IMR-90 (cell line): ENCODE measurements around the gene SRP19. TPM values are rescaled to one million over a fixed set of nuclear protein-coding genes. Genes with fewer than 3 reads are reported as not detected.

Source experiments
- ATAC-seq: fragments of 200-7000 bp; cut with Tn5 transposase; 2 replicates; pipeline ENCODE4 v1.9.1; 2020; ENCODE audit warnings: low read depth, mild to moderate bottlenecking, moderate library complexity
- BruUV-seq: library from RNA; stranded (reverse); fragments of 400-500 nt; replicated peaks from 2 replicates; lab custom pipeline; 2021; lab: Mats Ljungman, UMichigan
- CTCF ChIA-PET: fragments of 300-600 bp; formaldehyde crosslinking; extraction: SDS; loops from one replicate; lab custom pipeline; 2021; ENCODE audit warnings: antibody characterized with exemption; lab: Yijun Ruan, JAX
- POLR2A ChIA-PET: fragments of 300-600 bp; sonication (Branson Sonifier 250); formaldehyde crosslinking; loops from one replicate; lab custom pipeline; 2022; ENCODE audit warnings: antibody characterized with exemption; ENCODE audit not compliant: unreplicated experiment; lab: Charles Lee
- DNase-seq: peaks from one replicate; pipeline ENCODE4 v3.0.0; 2013
- H2AFZ ChIP-seq: replicated peaks from 2 replicates; pipeline ENCODE3; 2013; ENCODE audit warnings: low read length, mild to moderate bottlenecking; ENCODE audit not compliant: poor library complexity
- H2AK5ac ChIP-seq: 2 replicates; pipeline ENCODE4 v1.6.1; 2013; ENCODE audit warnings: low read depth, low read length, inconsistent platforms
- H2AK9ac ChIP-seq: replicated peaks from 2 replicates; pipeline ENCODE3; 2013; ENCODE audit warnings: mild to moderate bottlenecking, low read depth, low read length, moderate library complexity; ENCODE audit not compliant: poor library complexity
- H2BK120ac ChIP-seq: 2 replicates; pipeline ENCODE4 v1.6.1; 2013; ENCODE audit warnings: low read depth, low read length, inconsistent platforms
- H2BK15ac ChIP-seq: 3 replicates; pipeline ENCODE4 v1.6.1; 2013; ENCODE audit warnings: low read depth, low read length, inconsistent platforms
- H2BK20ac ChIP-seq: 2 replicates; pipeline ENCODE4 v1.6.1; 2013; ENCODE audit warnings: low read depth, mild to moderate bottlenecking, inconsistent platforms, low read length, moderate library complexity
- H2BK5ac ChIP-seq: 2 replicates; pipeline ENCODE4 v1.6.1; 2013; ENCODE audit warnings: mild to moderate bottlenecking, low read depth, low read length, inconsistent platforms; ENCODE audit not compliant: poor library complexity, severe bottlenecking
- H3K14ac ChIP-seq: replicated peaks from 2 replicates; pipeline ENCODE4 v1.6.1; 2013; ENCODE audit warnings: low read depth, low read length, inconsistent platforms
- H3K18ac ChIP-seq: 2 replicates; pipeline ENCODE4 v1.6.1; 2013; ENCODE audit warnings: low read depth, low read length, control low read depth
- H3K23ac ChIP-seq: 2 replicates; pipeline ENCODE4 v1.6.1; 2013; ENCODE audit warnings: low read depth, low read length, inconsistent platforms
- H3K27ac ChIP-seq: 2 replicates; pipeline ENCODE4 v1.5.1; 2013; ENCODE audit warnings: mild to moderate bottlenecking, control low read depth, low read length; ENCODE audit not compliant: insufficient read depth
- H3K27me3 ChIP-seq: 2 replicates; pipeline ENCODE4 v1.6.1; 2013; ENCODE audit warnings: low read length; ENCODE audit not compliant: control insufficient read depth, insufficient read depth
- H3K36me3 ChIP-seq: 2 replicates; pipeline ENCODE4 v1.6.1; 2013; ENCODE audit warnings: low read length, mixed read lengths; ENCODE audit not compliant: control insufficient read depth, insufficient read depth
- H3K4ac ChIP-seq: 2 replicates; pipeline ENCODE4 v1.6.1; 2013; ENCODE audit warnings: low read depth, low read length, inconsistent platforms
- H3K4me1 ChIP-seq: 2 replicates; pipeline ENCODE4 v1.6.1; 2013; ENCODE audit warnings: low read length, mixed read lengths; ENCODE audit not compliant: control insufficient read depth, insufficient read depth
- H3K4me2 ChIP-seq: 2 replicates; pipeline ENCODE4 v1.6.1; 2013; ENCODE audit warnings: low read depth, mild to moderate bottlenecking, control low read depth, low read length, moderate library complexity
- H3K4me3 ChIP-seq: 2 replicates; pipeline ENCODE4 v1.5.1; 2013; ENCODE audit warnings: low read depth, mild to moderate bottlenecking, control low read depth, low read length, moderate library complexity; ENCODE audit not compliant: insufficient read depth
- H3K56ac ChIP-seq: 2 replicates; pipeline ENCODE4 v1.6.1; 2013; ENCODE audit warnings: low read length, inconsistent platforms; ENCODE audit not compliant: insufficient read depth; ENCODE audit errors: extremely low read depth
- H3K79me1 ChIP-seq, 2 experiments: 2 replicates each; pipeline ENCODE4 v1.6.1; 2013; ENCODE audit warnings: low read length in 2 of 2, inconsistent platforms in 1 of 2, low read depth in 1 of 2
- H3K9ac ChIP-seq: 2 replicates; pipeline ENCODE4 v1.6.1; 2013; ENCODE audit warnings: low read depth, low read length, control low read depth
- H3K9me1 ChIP-seq: 2 replicates; pipeline ENCODE4 v1.6.1; 2013; ENCODE audit warnings: low read length, inconsistent platforms; ENCODE audit not compliant: insufficient read depth
- H3K9me3 ChIP-seq: 2 replicates; pipeline ENCODE4 v1.6.1; 2013; ENCODE audit warnings: low read length; ENCODE audit not compliant: control insufficient read depth, insufficient read depth
- H4K20me1 ChIP-seq: 2 replicates; pipeline ENCODE4 v1.6.1; 2013; ENCODE audit warnings: low read length, inconsistent platforms; ENCODE audit not compliant: insufficient read depth
- H4K5ac ChIP-seq: 2 replicates; pipeline ENCODE4 v1.6.1; 2013; ENCODE audit warnings: mild to moderate bottlenecking, low read depth, low read length, control low read depth
- H4K8ac ChIP-seq, 2 experiments: 2 replicates each; pipeline ENCODE4 v1.6.1; 2013; ENCODE audit warnings: low read depth in 2 of 2, low read length in 2 of 2, control low read depth in 1 of 2, inconsistent platforms in 1 of 2
- H4K91ac ChIP-seq: 2 replicates; pipeline ENCODE4 v1.6.1; 2013; ENCODE audit warnings: low read depth, low read length, inconsistent platforms; ENCODE audit not compliant: insufficient read depth
- BHLHE40 ChIP-seq: fragments of 150-350 bp; IDR thresholded peaks from 2 replicates; pipeline ENCODE4 v1.6.1; 2016; ENCODE audit warnings: mild to moderate bottlenecking, low read depth, low read length
- CEBPB ChIP-seq: IDR thresholded peaks from 2 replicates; pipeline ENCODE4 v1.6.1; 2012; ENCODE audit warnings: low read depth, low read length, improper control_type of control experiment
- CHD1 ChIP-seq: IDR thresholded peaks from 2 replicates; pipeline ENCODE4 v1.6.1; 2012; ENCODE audit warnings: low read depth, low read length, improper control_type of control experiment
- FOS ChIP-seq: fragments of 150-350 bp; IDR thresholded peaks from 2 replicates; pipeline ENCODE4 v1.6.1; 2016; ENCODE audit warnings: low read depth, low read length
- MAFK ChIP-seq: IDR thresholded peaks from 2 replicates; pipeline ENCODE4 v1.6.1; 2012; ENCODE audit warnings: low read depth, low read length, improper control_type of control experiment
- MAZ ChIP-seq: IDR thresholded peaks from 2 replicates; pipeline ENCODE4 v1.6.1; 2012; ENCODE audit warnings: low read depth, mild to moderate bottlenecking, low read length, improper control_type of control experiment, moderate library complexity, borderline replicate concordance
- MXI1 ChIP-seq: IDR thresholded peaks from 2 replicates; pipeline ENCODE4 v1.6.1; 2012; ENCODE audit warnings: low read depth, mild to moderate bottlenecking, low read length, moderate library complexity, borderline replicate concordance
- POLR2A ChIP-seq: IDR thresholded peaks from 2 replicates; pipeline ENCODE4 v1.6.1; 2012; ENCODE audit warnings: mild to moderate bottlenecking, low read depth, low read length
- RAD21 ChIP-seq: IDR thresholded peaks from 2 replicates; pipeline ENCODE4 v1.6.1; 2012; ENCODE audit warnings: low read length, improper control_type of control experiment
- RCOR1 ChIP-seq: IDR thresholded peaks from 2 replicates; pipeline ENCODE4 v1.6.1; 2012; ENCODE audit warnings: mild to moderate bottlenecking, low read length, improper control_type of control experiment; ENCODE audit not compliant: insufficient replicate concordance
- RFX5 ChIP-seq: IDR thresholded peaks from 2 replicates; pipeline ENCODE4 v1.8.0; 2012; ENCODE audit warnings: low read depth, mild to moderate bottlenecking, low read length, moderate library complexity
- SMC3 ChIP-seq: fragments of 150-350 bp; IDR thresholded peaks from 2 replicates; pipeline ENCODE4 v1.6.1; 2016; ENCODE audit warnings: low read depth, mild to moderate bottlenecking, antibody characterized with exemption, low read length, moderate library complexity
- WGBS, 2 experiments: methylation state at CpG; one replicate each; pipeline versions ENCODE4 v1.1.5 to v1.1.7; 2013; ENCODE audit warnings: missing lambda C conversion rate in 2 of 2; ENCODE audit not compliant: insufficient read length in 1 of 2; ENCODE audit errors: extremely low coverage in 2 of 2; 5-methylcytosine and 5-hydroxymethylcytosine counted together
- dilution Hi-C: fragments of 300-500 bp; cut with HindIII; formaldehyde crosslinking; loops from one replicate; pipeline ENCODE4 v1.14.3; 2018; ENCODE audit warnings: low sequenced_read_pairs; ENCODE audit not compliant: unreplicated experiment
- in situ Hi-C: fragments of 300-500 bp; cut with MboI; formaldehyde crosslinking; loops from 3 replicates; pipeline ENCODE4 v1.14.3; 2019; ENCODE audit warnings: low sequenced_read_pairs, inconsistent platforms, mixed read lengths
- intact Hi-C: fragments of 100-400 bp; cut with micrococcal nuclease; formaldehyde crosslinking; loops from 2 replicates; pipeline ENCODE4 v1.10.0; 2022
- polyA plus RNA-seq, 3 experiments: library from polyadenylated mRNA; depleted of rRNA; stranded (reverse); fragments of >200 nt; gene quantifications; 2 replicates each; pipeline ENCODE4 v1.2.3, GENCODE V29; 2012; ENCODE audit warnings: low replicate concordance in 1 of 3
- total RNA-seq: library from RNA; depleted of rRNA; stranded (reverse); fragments of >200 nt; gene quantifications from 2 replicates; pipeline ENCODE4 v1.2.3, GENCODE V29; 2012
- TF ChIP-seq, protein P1 (sequence below): fragments of 150-350 bp; IDR thresholded peaks from 2 replicates; pipeline ENCODE4 v1.6.1; 2017; ENCODE audit warnings: mild to moderate bottlenecking, antibody characterized with exemption, low read length, low read depth
- TF ChIP-seq, protein P2 (sequence below): conservative IDR thresholded peaks from 2 replicates; pipeline ENCODE4 v1.5.1; 2012; ENCODE audit warnings: mild to moderate bottlenecking, low read depth, low read length, improper control_type of control experiment
- TF ChIP-seq, protein P3 (sequence below): fragments of 150-350 bp; IDR thresholded peaks from 2 replicates; pipeline ENCODE4 v1.6.1; 2016; ENCODE audit warnings: low read depth, mild to moderate bottlenecking, low read length, moderate library complexity, borderline replicate concordance

SRP19 gene
- total and polyA plus RNA-seq, 2 of the 4 experiments (the other 2 are of a cell fraction) = 10.0 to 61.5 TPM

DNA sequence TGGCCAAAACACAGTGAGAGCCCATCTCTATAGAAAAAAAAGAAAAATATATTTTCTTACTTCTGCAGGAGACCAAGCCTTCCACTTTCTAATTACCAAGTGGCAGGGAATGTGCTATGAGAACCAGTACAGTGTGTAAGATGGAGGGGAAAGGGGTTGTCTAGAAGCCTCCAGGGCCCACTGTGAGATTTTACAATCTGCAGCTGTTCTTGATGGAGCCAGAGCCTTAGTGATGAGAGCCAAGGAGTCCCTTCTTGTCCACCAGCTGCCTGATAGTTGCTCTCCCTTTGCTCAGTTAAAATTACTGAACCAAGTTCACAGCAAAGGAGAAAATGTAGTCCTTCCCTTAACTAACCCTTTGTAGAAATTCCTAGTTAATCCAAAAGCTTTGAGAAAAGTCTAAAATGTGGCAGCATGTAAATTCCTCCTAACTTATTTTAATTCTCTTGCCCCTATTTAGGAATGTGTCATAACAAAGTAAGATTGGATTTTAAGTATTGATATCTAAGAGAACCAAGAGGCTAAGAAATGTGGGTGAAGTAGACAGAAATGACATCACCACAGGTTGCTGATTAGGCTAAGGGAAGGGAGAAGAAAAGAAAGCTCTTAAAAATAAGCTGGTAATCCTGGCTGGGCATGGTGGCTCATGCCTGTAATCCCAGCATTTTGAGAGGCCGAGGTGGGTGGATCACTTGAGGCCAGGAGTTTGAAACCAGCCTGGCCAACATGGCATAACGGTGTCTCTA lies 19.3 kb downstream of the SRP19 start:
- Histone ChIP-seq H3K56ac (no peak overlapping the region), H4K91ac (no peak overlapping the region), H3K4ac (no peak overlapping the region), H2AFZ (no peak overlapping the region), H2AK5ac (no peak overlapping the region), H3K9ac (no peak overlapping the region), H3K79me1 (peaks cover 30 to 52% of the 10 kb centered on the region in 2 experiments; a peak in 3 of 4 replicates), H2AK9ac (no peak overlapping the region), H3K4me2 (no peak overlapping the region), H4K8ac (no peak overlapping the region), H2BK20ac (no peak overlapping the region), H2BK5ac (no peak overlapping the region), H2BK15ac (no peak overlapping the region), H3K36me3 (peaks cover 44% of the 10 kb centered on the region), H3K4me1 (0 out of 2 replicates have a peak, but pooled peaks cover 2% of the 10 kb centered on the region), H3K4me3 (no peak overlapping the region), H3K14ac (no peak overlapping the region), H3K18ac (no peak overlapping the region), H3K27me3 (no peaks in the 10 kb centered on the region), H3K9me3 (no peaks in the 10 kb centered on the region), H4K5ac (no peak overlapping the region), H3K27ac (no peak overlapping the region), H3K23ac (no peak overlapping the region), H2BK120ac (no peak overlapping the region), H4K20me1 (peaks cover 12% of the 10 kb centered on the region; the same call in 1 of the 2 replicates), H3K9me1 (peaks cover 9% of the 10 kb centered on the region)
- in situ Hi-C loops (no loop called here), dilution Hi-C loops (no loop called here), intact Hi-C loops (no loop called here)
- 100% methylated on average over 1 of the region's 2 CpGs; no CpG with 5 or more reads in 1 of the 2 experiments for WGBS, 2 experiments
- CTCF ChIA-PET = no interaction called here
- no TSS peak for BruUV-seq
- POLR2A ChIA-PET = interaction anchor here (0.6 kb wide), 1 partner anchor 35 kb away, joined by 3 read pairs; no protein-coding TSS in a partner anchor
- ATAC-seq = no peak
- DNase-seq = no peak
- TF ChIP-seq SMC3 (no peak), POLR2A (no peak), RFX5 (no peak), MAFK (no peak), RAD21 (no peak), MXI1 (no peak), MAZ (no peak), CEBPB (no peak), BHLHE40 (no peak), CHD1 (no peak), RCOR1 (no peak), FOS (no peak)
- TF ChIP-seq, protein P1, sequence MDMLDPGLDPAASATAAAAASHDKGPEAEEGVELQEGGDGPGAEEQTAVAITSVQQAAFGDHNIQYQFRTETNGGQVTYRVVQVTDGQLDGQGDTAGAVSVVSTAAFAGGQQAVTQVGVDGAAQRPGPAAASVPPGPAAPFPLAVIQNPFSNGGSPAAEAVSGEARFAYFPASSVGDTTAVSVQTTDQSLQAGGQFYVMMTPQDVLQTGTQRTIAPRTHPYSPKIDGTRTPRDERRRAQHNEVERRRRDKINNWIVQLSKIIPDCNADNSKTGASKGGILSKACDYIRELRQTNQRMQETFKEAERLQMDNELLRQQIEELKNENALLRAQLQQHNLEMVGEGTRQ = no peak
- TF ChIP-seq, protein P2, sequence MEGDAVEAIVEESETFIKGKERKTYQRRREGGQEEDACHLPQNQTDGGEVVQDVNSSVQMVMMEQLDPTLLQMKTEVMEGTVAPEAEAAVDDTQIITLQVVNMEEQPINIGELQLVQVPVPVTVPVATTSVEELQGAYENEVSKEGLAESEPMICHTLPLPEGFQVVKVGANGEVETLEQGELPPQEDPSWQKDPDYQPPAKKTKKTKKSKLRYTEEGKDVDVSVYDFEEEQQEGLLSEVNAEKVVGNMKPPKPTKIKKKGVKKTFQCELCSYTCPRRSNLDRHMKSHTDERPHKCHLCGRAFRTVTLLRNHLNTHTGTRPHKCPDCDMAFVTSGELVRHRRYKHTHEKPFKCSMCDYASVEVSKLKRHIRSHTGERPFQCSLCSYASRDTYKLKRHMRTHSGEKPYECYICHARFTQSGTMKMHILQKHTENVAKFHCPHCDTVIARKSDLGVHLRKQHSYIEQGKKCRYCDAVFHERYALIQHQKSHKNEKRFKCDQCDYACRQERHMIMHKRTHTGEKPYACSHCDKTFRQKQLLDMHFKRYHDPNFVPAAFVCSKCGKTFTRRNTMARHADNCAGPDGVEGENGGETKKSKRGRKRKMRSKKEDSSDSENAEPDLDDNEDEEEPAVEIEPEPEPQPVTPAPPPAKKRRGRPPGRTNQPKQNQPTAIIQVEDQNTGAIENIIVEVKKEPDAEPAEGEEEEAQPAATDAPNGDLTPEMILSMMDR = no peak
- TF ChIP-seq, protein P3, sequence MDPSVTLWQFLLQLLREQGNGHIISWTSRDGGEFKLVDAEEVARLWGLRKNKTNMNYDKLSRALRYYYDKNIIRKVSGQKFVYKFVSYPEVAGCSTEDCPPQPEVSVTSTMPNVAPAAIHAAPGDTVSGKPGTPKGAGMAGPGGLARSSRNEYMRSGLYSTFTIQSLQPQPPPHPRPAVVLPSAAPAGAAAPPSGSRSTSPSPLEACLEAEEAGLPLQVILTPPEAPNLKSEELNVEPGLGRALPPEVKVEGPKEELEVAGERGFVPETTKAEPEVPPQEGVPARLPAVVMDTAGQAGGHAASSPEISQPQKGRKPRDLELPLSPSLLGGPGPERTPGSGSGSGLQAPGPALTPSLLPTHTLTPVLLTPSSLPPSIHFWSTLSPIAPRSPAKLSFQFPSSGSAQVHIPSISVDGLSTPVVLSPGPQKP = no peak
